ENCODE measurements around the gene TMEM115.

Gene TMEM115

DNA sequence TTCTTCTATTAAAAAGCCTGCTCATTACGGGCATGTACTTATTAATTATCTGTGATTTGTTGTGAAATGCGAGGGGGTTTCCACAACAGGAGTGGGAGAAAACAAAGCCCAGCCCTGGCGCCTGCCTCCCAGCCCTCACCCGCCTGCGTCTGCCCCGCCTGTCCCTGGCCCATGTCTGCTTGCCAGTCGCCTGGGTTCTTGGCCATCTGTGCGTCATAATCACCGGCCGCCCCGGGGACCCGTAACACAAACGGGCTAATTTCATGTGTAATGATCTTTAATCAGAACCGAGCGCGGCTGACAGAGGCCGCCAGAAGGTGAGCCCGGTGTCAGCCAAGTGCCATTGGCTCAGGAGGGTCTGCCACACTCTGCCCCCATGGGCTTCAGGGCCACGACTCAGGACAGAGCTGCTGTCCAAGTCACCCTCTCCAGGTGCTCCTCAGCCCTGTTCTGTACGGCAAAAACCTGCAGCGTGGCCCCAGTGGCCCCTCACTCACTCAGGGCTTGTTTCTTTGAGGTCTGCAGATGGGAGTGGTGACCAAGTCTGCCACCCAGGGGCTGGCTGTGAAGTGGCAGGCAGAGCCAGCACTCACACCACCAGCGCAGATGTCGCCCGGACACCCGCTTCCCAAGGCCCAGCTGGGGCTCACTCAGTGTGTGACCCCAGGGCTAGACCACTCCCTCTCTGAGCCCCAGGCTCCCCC lies 28.8 kb upstream of the TMEM115 start:
- no peak for DNase-seq (ENCODE audit: extremely low spot score)
- TF ChIP-seq, protein P1, sequence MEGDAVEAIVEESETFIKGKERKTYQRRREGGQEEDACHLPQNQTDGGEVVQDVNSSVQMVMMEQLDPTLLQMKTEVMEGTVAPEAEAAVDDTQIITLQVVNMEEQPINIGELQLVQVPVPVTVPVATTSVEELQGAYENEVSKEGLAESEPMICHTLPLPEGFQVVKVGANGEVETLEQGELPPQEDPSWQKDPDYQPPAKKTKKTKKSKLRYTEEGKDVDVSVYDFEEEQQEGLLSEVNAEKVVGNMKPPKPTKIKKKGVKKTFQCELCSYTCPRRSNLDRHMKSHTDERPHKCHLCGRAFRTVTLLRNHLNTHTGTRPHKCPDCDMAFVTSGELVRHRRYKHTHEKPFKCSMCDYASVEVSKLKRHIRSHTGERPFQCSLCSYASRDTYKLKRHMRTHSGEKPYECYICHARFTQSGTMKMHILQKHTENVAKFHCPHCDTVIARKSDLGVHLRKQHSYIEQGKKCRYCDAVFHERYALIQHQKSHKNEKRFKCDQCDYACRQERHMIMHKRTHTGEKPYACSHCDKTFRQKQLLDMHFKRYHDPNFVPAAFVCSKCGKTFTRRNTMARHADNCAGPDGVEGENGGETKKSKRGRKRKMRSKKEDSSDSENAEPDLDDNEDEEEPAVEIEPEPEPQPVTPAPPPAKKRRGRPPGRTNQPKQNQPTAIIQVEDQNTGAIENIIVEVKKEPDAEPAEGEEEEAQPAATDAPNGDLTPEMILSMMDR (IDR thresholded peaks at IDR 0.05; ENCODE audit: control extremely low read depth, extremely low read depth, low read depth, missing control alignments), result peak; percentile 8
- POLR2A ChIA-PET, result no interaction called here
- CTCF ChIA-PET, result no interaction called here

DNA sequence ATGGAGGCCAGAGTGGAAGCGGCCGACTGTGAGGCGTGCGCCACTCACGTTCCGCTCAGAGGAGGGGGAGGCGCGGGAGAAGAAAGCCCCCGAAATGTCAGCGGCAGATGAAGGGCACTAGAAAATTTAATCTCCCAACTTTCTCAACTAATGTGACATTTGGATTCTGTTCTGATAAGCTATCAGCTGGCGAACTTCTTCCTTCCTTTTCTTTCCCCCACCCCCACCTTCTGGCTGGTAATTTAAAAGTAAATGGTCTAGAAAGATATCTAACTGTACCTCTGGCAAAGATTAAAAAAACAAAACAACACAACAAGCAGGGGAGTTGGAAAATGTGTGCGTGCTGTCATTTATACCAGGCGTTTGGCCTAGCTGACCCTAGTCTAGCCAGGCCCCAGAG lies 26.4 kb upstream of the TMEM115 start:
- no peak for DNase-seq (ENCODE audit: extremely low spot score)
- ChIA-PET POLR2A (no interaction called here), CTCF (interaction anchor here (0.9 kb wide), 1 partner anchor 156 kb away, joined by 3 read pairs; no protein-coding TSS in a partner anchor)
- TF ChIP-seq, protein P1 (IDR thresholded peaks at IDR 0.05; ENCODE audit: control extremely low read depth, extremely low read depth, low read depth, missing control alignments), result no peak

DNA sequence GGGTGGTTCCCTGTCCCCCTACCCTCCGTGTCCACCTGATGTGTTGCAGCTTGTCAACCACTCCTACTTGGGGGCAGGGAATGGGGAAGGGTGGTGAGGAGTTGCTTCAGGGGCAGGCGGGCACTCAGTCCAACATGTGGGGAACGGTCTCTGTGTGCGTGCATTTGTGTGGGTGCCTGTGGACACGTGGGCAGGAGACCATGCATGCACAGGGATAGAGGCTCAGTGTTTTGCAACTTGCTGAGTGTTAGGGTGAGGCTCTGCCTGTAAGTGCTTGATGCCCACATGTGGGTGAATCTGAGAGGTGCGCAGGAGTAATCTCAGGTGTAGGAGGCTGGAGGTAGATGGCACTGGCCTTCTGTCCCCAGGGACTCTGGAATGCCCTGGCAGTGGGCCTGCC lies 24.4 kb upstream of the TMEM115 start:
- TF ChIP-seq, protein P1 (IDR thresholded peaks at IDR 0.05; ENCODE audit: control extremely low read depth, extremely low read depth, low read depth, missing control alignments), result no peak
- ChIA-PET CTCF (no interaction called here), POLR2A (no interaction called here)
- no peak for DNase-seq (ENCODE audit: extremely low spot score)

DNA sequence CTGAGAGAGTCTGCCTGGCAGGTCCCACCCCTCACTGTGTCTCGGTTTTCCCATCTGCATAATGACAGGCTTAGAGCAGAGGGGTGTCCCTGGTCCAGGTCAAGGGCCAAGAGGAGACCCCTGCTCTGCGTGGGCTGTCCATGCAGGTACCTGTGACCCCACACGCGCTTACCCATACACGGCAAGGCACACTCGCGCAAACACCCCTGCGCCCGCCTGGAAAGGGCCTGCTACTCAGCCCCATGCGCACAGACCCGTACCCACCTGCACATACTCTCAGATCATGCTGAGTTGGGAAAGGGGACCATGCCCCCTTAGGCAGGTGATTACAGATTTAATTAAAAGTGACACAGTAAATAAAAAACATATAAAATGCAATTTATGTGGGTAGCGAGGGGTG lies 23.4 kb upstream of the TMEM115 start:
- CTCF ChIA-PET, result no interaction called here
- POLR2A ChIA-PET, result no interaction called here

DNA sequence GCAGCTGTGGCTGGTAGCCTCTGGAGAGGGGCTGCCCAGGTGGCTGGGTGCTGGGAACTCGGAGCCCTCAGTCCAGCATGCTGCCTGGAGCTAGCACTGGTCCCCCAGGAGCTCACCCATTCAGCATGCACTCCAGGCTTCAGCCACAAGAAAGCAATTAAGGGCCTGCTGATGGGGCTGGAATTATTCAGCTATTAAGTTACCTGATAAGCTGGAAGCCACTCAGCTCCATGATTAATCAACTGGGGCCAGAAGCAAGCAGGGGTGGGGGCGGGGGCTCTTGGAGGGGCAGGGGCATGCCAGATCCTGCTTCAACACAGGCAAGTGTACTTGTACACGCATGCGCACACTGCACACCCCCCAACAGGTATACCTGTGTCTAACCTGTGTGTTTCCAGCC lies 22.1 kb upstream of the TMEM115 start:
- ChIA-PET POLR2A (no interaction called here), CTCF (no interaction called here)
- no peak for DNase-seq (ENCODE audit: extremely low spot score)
- TF ChIP-seq, protein P1 (IDR thresholded peaks at IDR 0.05; ENCODE audit: control extremely low read depth, extremely low read depth, low read depth, missing control alignments), result no peak

More for the DNA sequence above, 23.4 kb upstream of the TMEM115 start:
- TF ChIP-seq, protein P1 (IDR thresholded peaks at IDR 0.05; ENCODE audit: control extremely low read depth, extremely low read depth, low read depth, missing control alignments), result no peak
- no peak for DNase-seq (ENCODE audit: extremely low spot score)

DNA sequence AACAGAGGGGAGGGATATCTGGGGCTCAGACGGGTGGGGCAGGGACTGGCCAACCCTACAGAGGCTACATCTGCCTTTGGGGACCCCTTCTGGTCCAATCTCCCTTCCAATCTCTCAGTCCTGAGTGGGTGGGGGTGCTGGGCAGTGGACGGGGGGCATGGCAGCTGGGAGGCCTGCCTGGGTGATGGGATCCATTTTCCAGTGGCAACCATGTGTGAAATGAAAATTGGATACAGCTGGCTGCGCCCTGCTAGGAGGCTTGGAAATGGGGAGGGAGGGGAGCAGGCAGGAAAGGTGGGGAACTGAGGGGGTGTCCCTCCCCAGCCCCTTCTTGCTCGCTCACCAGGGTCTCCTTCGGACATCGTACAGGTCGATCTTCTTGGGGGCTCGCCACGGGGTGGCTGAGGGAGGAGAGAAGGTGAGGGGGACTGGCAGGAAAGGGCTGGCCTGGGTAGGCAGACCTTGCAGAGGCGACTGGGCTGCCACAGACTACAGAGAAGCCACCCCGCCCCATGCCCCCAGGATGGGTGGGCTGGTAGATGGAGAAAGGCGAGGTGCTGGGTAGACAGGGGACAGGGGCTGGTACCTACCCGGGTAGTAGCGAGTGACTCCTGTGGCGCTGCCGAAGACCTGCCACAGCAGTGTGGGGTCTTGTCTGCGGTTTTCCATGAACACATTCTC lies 21.2 kb upstream of the TMEM115 start:
- ChIA-PET POLR2A (interaction anchor here (0.6 kb wide), 1 partner anchor 69 kb away, joined by 3 read pairs; no protein-coding TSS in a partner anchor), CTCF (no interaction called here)
- TF ChIP-seq, protein P1 (IDR thresholded peaks at IDR 0.05; ENCODE audit: control extremely low read depth, extremely low read depth, low read depth, missing control alignments), result no peak
- no peak for DNase-seq (ENCODE audit: extremely low spot score)

Data from GM10248 (cell line).